ENCODE results near the gene SLC16A2. TPM values are rescaled to one million over a fixed set of nuclear protein-coding genes. Genes with fewer than 3 reads are reported as not detected.
"Not testable (repeated sequence)": the region's sequence is repeated elsewhere in the genome, so short reads cannot be mapped to it uniquely, and the experiment has no call there.

The SLC16A2 gene
- total and polyA plus RNA-seq, 2 donors from 2014 or later, result 13.8 to 17.2 TPM

- FAIRE-seq (no peak), DNase-seq (no peak)
- no peaks in the 10 kb centered on the region for H3K4me1 ChIP-seq (ENCODE audit: control insufficient read depth in 2 of 3, insufficient read depth in 2 of 3, low read depth in 1 of 3, low read length in 3 of 3)
- no peak overlapping the region for H3K9ac ChIP-seq (ENCODE audit: low read length in 3 of 3)
- intact Hi-C loops (cut with DNase I), result no loop called here
- no peaks in the 10 kb centered on the region for H3K36me3 ChIP-seq (ENCODE audit: control insufficient read depth in 2 of 3, insufficient read depth in 3 of 3, low read length in 3 of 3)
- no peak overlapping the region for H3K4me3 ChIP-seq (ENCODE audit: low read length in 3 of 3)
- H3K9me3 ChIP-seq (ENCODE audit: control insufficient read depth in 2 of 3, insufficient read depth in 1 of 3, low read length in 3 of 3), result no peaks in the 10 kb centered on the region
- no peaks in the 10 kb centered on the region for H3K27me3 ChIP-seq (ENCODE audit: control insufficient read depth, insufficient read depth, low read length)
- H3K27ac ChIP-seq (ENCODE audit: low read depth in 2 of 2, low read length in 2 of 2), result no peak overlapping the region
- TF ChIP-seq CTCF (IDR thresholded peaks at IDR 0.05; ENCODE audit: borderline replicate concordance, extremely low read depth, insufficient read depth), result no peak
These were observed 40.1 kb downstream of the SLC16A2 start for GRCh38 chrX:74461384-74461783.

GRCh38 chrX:74464722-74465121 lies 43.4 kb downstream of the SLC16A2 start:
- DNase-seq (no peak), FAIRE-seq (no peak)
- Histone ChIP-seq H3K27ac (ENCODE audit: low read depth in 2 of 2, low read length in 2 of 2) (no peak overlapping the region), H3K9me3 (ENCODE audit: control insufficient read depth in 2 of 3, insufficient read depth in 1 of 3, low read length in 3 of 3) (no peaks in the 10 kb centered on the region), H3K36me3 (ENCODE audit: control insufficient read depth in 2 of 3, insufficient read depth in 3 of 3, low read length in 3 of 3) (no peaks in the 10 kb centered on the region), H3K9ac (ENCODE audit: low read length in 3 of 3) (no peak overlapping the region), H3K4me3 (ENCODE audit: low read length in 3 of 3) (no peak overlapping the region), H3K27me3 (ENCODE audit: control insufficient read depth, insufficient read depth, low read length) (no peaks in the 10 kb centered on the region), H3K4me1 (ENCODE audit: control insufficient read depth in 2 of 3, insufficient read depth in 2 of 3, low read depth in 1 of 3, low read length in 3 of 3) (no peaks in the 10 kb centered on the region)
- no peak for TF ChIP-seq CTCF (IDR thresholded peaks at IDR 0.05; ENCODE audit: borderline replicate concordance, extremely low read depth, insufficient read depth)
- intact Hi-C loops (cut with DNase I), result no loop called here

- no peak overlapping the region for H3K9ac ChIP-seq (ENCODE audit: low read length in 3 of 3)
- no peak overlapping the region for H3K27ac ChIP-seq (ENCODE audit: low read depth in 2 of 2, low read length in 2 of 2)
- no peaks in the 10 kb centered on the region for H3K36me3 ChIP-seq (ENCODE audit: control insufficient read depth in 2 of 3, insufficient read depth in 3 of 3, low read length in 3 of 3)
- H3K4me3 ChIP-seq (ENCODE audit: low read length in 3 of 3), result no peak overlapping the region
- no peak for TF ChIP-seq CTCF (IDR thresholded peaks at IDR 0.05; ENCODE audit: borderline replicate concordance, extremely low read depth, insufficient read depth)
- no peaks in the 10 kb centered on the region for H3K4me1 ChIP-seq (ENCODE audit: control insufficient read depth in 2 of 3, insufficient read depth in 2 of 3, low read depth in 1 of 3, low read length in 3 of 3)
- DNase-seq, result no peak
- intact Hi-C loops (cut with DNase I), result no loop called here
- no peaks in the 10 kb centered on the region for H3K27me3 ChIP-seq (ENCODE audit: control insufficient read depth, insufficient read depth, low read length)
- FAIRE-seq, result no peak
- H3K9me3 ChIP-seq (ENCODE audit: control insufficient read depth in 2 of 3, insufficient read depth in 1 of 3, low read length in 3 of 3), result no peaks in the 10 kb centered on the region
These were observed 44.1 kb downstream of the SLC16A2 start for GRCh38 chrX:74465424-74465823.

- intact Hi-C loops (cut with DNase I), result no loop called here
These were observed 46.4 kb downstream of the SLC16A2 start for GRCh38 chrX:74467656-74468055.

GRCh38 chrX:74473116-74473515 lies 51.8 kb downstream of the SLC16A2 start:
- H3K36me3 ChIP-seq (ENCODE audit: control insufficient read depth in 2 of 3, insufficient read depth in 3 of 3, low read length in 3 of 3); H3K27me3 ChIP-seq (ENCODE audit: control insufficient read depth, insufficient read depth, low read length); H3K9me3 ChIP-seq (ENCODE audit: control insufficient read depth in 2 of 3, insufficient read depth in 1 of 3, low read length in 3 of 3); H3K4me3 ChIP-seq (ENCODE audit: low read length in 3 of 3); H3K27ac ChIP-seq (ENCODE audit: low read depth in 2 of 2, low read length in 2 of 2); DNase-seq; H3K4me1 ChIP-seq (ENCODE audit: control insufficient read depth in 2 of 3, insufficient read depth in 2 of 3, low read depth in 1 of 3, low read length in 3 of 3); H3K9ac ChIP-seq (ENCODE audit: low read length in 3 of 3); intact Hi-C loops (cut with DNase I); FAIRE-seq: not testable (repeated sequence)

More at GRCh38 chrX:74467656-74468055, 46.4 kb downstream of the SLC16A2 start:
- H3K4me1 ChIP-seq (ENCODE audit: control insufficient read depth in 2 of 3, insufficient read depth in 2 of 3, low read depth in 1 of 3, low read length in 3 of 3), result no peaks in the 10 kb centered on the region
- no peak for TF ChIP-seq CTCF (IDR thresholded peaks at IDR 0.05; ENCODE audit: borderline replicate concordance, extremely low read depth, insufficient read depth)
- H3K4me3 ChIP-seq (ENCODE audit: low read length in 3 of 3), result no peak overlapping the region
- FAIRE-seq, result no peak
- no peak overlapping the region for H3K27ac ChIP-seq (ENCODE audit: low read depth in 2 of 2, low read length in 2 of 2)
- no peaks in the 10 kb centered on the region for H3K36me3 ChIP-seq (ENCODE audit: control insufficient read depth in 2 of 3, insufficient read depth in 3 of 3, low read length in 3 of 3)
- no peaks in the 10 kb centered on the region for H3K9me3 ChIP-seq (ENCODE audit: control insufficient read depth in 2 of 3, insufficient read depth in 1 of 3, low read length in 3 of 3)
- no peak for DNase-seq
- H3K27me3 ChIP-seq (ENCODE audit: control insufficient read depth, insufficient read depth, low read length), result no peaks in the 10 kb centered on the region
- no peak overlapping the region for H3K9ac ChIP-seq (ENCODE audit: low read length in 3 of 3)
